ENCODE data around the gene MECP2.

The MECP2 gene

DNA sequence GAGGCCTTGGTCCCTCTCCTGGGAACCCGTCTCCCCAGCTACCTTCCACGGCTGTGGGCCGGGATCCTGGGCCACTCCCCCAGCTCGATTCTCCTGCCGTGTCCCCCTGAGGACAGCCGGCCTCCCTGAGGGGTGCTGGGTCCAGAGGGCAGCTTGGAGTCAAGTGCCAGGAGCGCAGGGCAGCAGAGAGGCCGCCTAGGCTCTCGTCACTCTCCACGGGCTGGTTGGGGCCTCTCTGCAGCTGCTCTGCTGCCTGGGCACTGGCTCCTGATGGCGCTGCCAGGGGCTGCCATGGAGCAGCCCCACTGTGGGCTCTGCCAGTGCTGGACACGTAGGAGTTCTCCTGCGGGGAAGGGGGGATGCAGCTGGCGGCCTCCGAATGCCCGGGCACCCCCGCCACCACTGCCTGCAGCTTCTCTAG is 84.5 kb downstream of the MECP2 start:
- TF ChIP-seq EZH2phosphoT487 (IDR thresholded peaks at IDR 0.05; ENCODE audit: borderline replicate concordance) = no peak
- TF ChIP-seq, protein P1, sequence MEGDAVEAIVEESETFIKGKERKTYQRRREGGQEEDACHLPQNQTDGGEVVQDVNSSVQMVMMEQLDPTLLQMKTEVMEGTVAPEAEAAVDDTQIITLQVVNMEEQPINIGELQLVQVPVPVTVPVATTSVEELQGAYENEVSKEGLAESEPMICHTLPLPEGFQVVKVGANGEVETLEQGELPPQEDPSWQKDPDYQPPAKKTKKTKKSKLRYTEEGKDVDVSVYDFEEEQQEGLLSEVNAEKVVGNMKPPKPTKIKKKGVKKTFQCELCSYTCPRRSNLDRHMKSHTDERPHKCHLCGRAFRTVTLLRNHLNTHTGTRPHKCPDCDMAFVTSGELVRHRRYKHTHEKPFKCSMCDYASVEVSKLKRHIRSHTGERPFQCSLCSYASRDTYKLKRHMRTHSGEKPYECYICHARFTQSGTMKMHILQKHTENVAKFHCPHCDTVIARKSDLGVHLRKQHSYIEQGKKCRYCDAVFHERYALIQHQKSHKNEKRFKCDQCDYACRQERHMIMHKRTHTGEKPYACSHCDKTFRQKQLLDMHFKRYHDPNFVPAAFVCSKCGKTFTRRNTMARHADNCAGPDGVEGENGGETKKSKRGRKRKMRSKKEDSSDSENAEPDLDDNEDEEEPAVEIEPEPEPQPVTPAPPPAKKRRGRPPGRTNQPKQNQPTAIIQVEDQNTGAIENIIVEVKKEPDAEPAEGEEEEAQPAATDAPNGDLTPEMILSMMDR (conservative IDR thresholded peaks at IDR 0.05; ENCODE audit: low read length) = no peak
- Histone ChIP-seq H3F3A (ENCODE audit: low read depth) (no peaks in the 10 kb centered on the region), H3K36me3 (ENCODE audit: insufficient read depth, low read length) (peaks cover 7% of the 10 kb centered on the region; the same call in 1 of the 2 replicates), H3K4me2 (ENCODE audit: low read depth, low read length, poor library complexity, severe bottlenecking) (peak overlapping the region; percentile 34), H3K9ac (ENCODE audit: low read depth, low read length, poor library complexity, severe bottlenecking) (no peak overlapping the region), H2AFZ (ENCODE audit: low read length) (no peak overlapping the region), H3K9me3 (ENCODE audit: insufficient read depth, low read depth, low read length) (no peaks in the 10 kb centered on the region), H3K27me3 (ENCODE audit: insufficient read depth, low read length, poor library complexity, severe bottlenecking) (no peaks in the 10 kb centered on the region), H3K4me1 (ENCODE audit: insufficient read depth, low read length, poor library complexity, severe bottlenecking) (no peaks in the 10 kb centered on the region), H4K20me1 (ENCODE audit: insufficient read depth, low read length, poor library complexity, severe bottlenecking) (peaks cover 3% of the 10 kb centered on the region), H3K4me3 (ENCODE audit: low read length, poor library complexity, severe bottlenecking) (no peak overlapping the region), H3K9me2 (replicated peaks; ENCODE audit: low read depth, low read length) (no peaks in the 10 kb centered on the region), H3K79me2 (ENCODE audit: insufficient read depth, low read length) (peaks cover 26% of the 10 kb centered on the region)

DNA sequence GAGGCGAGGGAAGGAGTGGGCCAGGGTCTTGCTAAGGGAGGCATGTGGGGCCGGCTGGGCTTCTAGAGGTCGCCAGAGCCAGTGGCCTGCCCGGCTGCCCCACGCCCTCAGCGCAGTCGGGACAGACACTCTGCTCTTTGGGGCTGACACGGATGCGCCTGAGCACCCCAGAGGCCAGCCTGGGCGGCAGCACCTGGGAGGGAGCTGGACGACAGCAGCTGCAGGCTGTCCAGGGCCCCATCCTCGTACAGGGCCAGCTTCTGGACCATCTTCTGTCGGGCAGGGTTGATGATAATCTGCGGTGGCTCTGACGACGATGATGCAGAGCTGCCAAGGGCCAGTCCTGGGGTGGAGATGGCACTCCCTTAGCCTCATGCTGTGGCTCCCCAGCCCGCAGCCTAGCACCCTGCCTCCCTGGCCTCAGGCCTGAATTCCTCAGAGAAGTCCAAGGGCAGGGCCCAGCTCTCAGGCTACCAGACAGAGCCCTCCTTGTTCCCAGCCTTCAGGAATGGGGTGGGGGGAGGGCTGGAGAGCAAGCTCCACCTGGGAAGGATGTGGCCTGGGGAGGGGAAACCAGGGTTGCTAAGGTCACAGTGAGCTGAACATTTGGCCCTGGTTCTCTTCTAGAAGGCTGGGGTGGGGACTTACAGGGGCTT is 85.1 kb downstream of the MECP2 start:
- Histone ChIP-seq H3K9ac (ENCODE audit: low read depth, low read length, poor library complexity, severe bottlenecking) (no peak overlapping the region), H3K9me3 (ENCODE audit: insufficient read depth, low read depth, low read length) (no peaks in the 10 kb centered on the region), H2AFZ (ENCODE audit: low read length) (no peak overlapping the region), H3K4me2 (ENCODE audit: low read depth, low read length, poor library complexity, severe bottlenecking) (no peak overlapping the region), H4K20me1 (ENCODE audit: insufficient read depth, low read length, poor library complexity, severe bottlenecking) (peaks cover 3% of the 10 kb centered on the region), H3F3A (ENCODE audit: low read depth) (no peaks in the 10 kb centered on the region), H3K4me3 (ENCODE audit: low read length, poor library complexity, severe bottlenecking) (no peak overlapping the region), H3K9me2 (replicated peaks; ENCODE audit: low read depth, low read length) (no peaks in the 10 kb centered on the region), H3K79me2 (ENCODE audit: insufficient read depth, low read length) (peaks cover 20% of the 10 kb centered on the region), H3K4me1 (ENCODE audit: insufficient read depth, low read length, poor library complexity, severe bottlenecking) (no peaks in the 10 kb centered on the region), H3K36me3 (ENCODE audit: insufficient read depth, low read length) (peaks cover 7% of the 10 kb centered on the region; the same call in 1 of the 2 replicates), H3K27me3 (ENCODE audit: insufficient read depth, low read length, poor library complexity, severe bottlenecking) (no peaks in the 10 kb centered on the region)
- TF ChIP-seq EZH2phosphoT487 (IDR thresholded peaks at IDR 0.05; ENCODE audit: borderline replicate concordance) = no peak
- TF ChIP-seq, protein P1 (conservative IDR thresholded peaks at IDR 0.05; ENCODE audit: low read length) = no peak

DNA sequence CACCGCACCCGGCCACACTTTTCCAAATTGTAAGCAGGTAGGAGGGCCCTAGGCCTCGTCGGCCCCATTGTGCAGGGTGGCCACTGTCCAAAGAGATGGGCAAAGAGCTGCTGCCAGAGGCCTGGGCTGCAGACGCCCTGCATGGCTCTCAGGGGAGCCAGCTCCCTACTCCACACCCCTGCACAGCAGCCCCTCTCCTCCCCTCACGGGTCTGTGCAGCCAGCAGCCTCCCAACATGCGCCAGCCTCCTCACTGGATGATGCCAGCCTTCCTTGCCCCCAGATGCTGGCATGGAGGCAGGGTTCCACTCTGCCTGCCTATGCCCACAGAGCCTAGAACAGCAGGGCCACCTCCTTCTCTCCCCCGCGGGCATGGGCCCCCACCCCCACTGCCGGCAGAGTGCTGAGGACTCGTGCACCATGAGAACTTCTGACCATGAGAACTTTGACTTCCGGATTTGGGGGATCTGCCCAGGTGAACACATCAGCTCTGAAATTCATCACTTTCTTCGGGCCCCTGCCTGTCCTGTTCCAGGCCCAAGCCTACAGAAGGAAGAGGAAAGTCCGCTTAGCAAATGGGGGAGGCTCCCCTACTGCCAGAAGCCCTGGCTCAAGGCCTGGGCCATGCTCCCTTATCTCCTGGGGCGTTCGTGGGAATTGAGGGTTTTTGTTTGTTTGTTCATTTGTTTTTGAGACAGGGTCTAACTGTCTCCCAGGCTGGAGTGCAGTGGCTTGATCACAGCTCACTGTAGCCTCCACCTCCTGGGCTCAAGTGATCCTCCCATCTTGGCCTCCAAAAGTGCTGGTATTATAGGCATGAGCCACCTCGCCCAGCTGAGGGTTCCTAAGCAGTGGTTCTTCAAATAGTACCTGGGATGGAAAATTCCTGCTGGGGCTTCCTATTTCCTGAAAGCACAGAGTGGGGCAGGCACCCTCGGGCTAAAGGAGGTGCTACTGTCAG is 85.9 kb downstream of the MECP2 start:
- Histone ChIP-seq H3K4me3 (ENCODE audit: low read length, poor library complexity, severe bottlenecking) (no peak overlapping the region), H3K9me2 (replicated peaks; ENCODE audit: low read depth, low read length) (no peaks in the 10 kb centered on the region), H3K4me2 (ENCODE audit: low read depth, low read length, poor library complexity, severe bottlenecking) (no peak overlapping the region), H3K27me3 (ENCODE audit: insufficient read depth, low read length, poor library complexity, severe bottlenecking) (no peaks in the 10 kb centered on the region), H3K9me3 (ENCODE audit: insufficient read depth, low read depth, low read length) (no peaks in the 10 kb centered on the region), H3K79me2 (ENCODE audit: insufficient read depth, low read length) (peaks cover 12% of the 10 kb centered on the region; the same call in 1 of the 2 replicates), H3K4me1 (ENCODE audit: insufficient read depth, low read length, poor library complexity, severe bottlenecking) (no peaks in the 10 kb centered on the region), H3F3A (ENCODE audit: low read depth) (no peaks in the 10 kb centered on the region), H2AFZ (ENCODE audit: low read length) (no peak overlapping the region), H4K20me1 (ENCODE audit: insufficient read depth, low read length, poor library complexity, severe bottlenecking) (peaks cover 3% of the 10 kb centered on the region), H3K9ac (ENCODE audit: low read depth, low read length, poor library complexity, severe bottlenecking) (no peak overlapping the region), H3K36me3 (ENCODE audit: insufficient read depth, low read length) (peaks cover 7% of the 10 kb centered on the region; the same call in 1 of the 2 replicates)
- TF ChIP-seq, protein P1 (conservative IDR thresholded peaks at IDR 0.05; ENCODE audit: low read length) = no peak
- no peak for TF ChIP-seq EZH2phosphoT487 (IDR thresholded peaks at IDR 0.05; ENCODE audit: borderline replicate concordance)
